Right lobe of liver (tissue), 4 donors: ENCODE data around the gene CCDC90B.

Source experiments
- CTCF ChIP-seq, 4 donors: fragments of 200-600 bp in 3 of 4; fragments of 450-650 bp in 1 of 4; IDR thresholded peaks; one replicate each; pipeline versions ENCODE4 v1.5.1 to v1.8.0; 2016 to 2022; ENCODE audit warnings: antibody characterized with exemption in 4 of 4, mild to moderate bottlenecking in 2 of 4
- POLR2A ChIP-seq: fragments of 450-650 bp; IDR thresholded peaks from one replicate; pipeline ENCODE4 v1.6.1; 2017; ENCODE audit warnings: antibody characterized with exemption, mild to moderate bottlenecking
- donor health status: DM: no; HTN: no; CAD: no.
- donor health status: DM: no; HTN: no; CAD: no.
- donor health status: DM: no; HTN: yes; CAD: no.

- TF ChIP-seq CTCF (IDR thresholded peaks at IDR 0.05): no peak
- TF ChIP-seq POLR2A: no peak
These were observed 1.5 kb upstream of the CCDC90B start for GRCh38 chr11:83287631-83288030.
